ENCODE data around the gene GPR142. TPM values are rescaled to one million over a fixed set of nuclear protein-coding genes. Genes with fewer than 3 reads are reported as not detected.
"Not testable (repeated sequence)": the region's sequence is repeated elsewhere in the genome, so short reads cannot be mapped to it uniquely, and the experiment has no call there.

Gene GPR142
- total and polyA plus RNA-seq, 4 donors, result 0.05 to 0.08 TPM; not detected in 2

DNA sequence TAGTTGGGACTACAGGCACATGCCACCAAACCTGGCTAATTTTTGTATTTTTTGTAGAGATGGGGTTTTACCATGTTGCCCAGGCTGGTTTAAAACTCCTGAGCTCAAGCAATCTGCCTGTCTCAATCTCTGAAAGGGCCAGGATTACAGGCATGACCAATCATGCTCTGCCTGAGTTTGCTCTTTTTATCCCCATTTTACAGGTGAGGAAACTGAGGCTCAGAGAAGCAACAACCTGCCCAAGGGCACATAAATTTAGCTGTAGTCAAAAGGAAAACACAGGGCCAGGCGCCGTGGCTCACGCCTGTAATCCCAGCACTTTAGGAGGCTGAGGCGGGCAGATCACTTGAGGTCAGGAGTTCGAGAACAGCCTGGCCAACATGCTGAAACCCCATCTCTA, 38.0 kb downstream of the GPR142 start:
- H3K27ac ChIP-seq (ENCODE audit: low read depth in 1 of 2, low read length in 2 of 2); H3K27me3 ChIP-seq (ENCODE audit: control insufficient read depth in 4 of 4, insufficient read depth in 4 of 4, low read length in 3 of 4); DNase-seq (ENCODE audit: low spot score); H3K9me3 ChIP-seq (ENCODE audit: control insufficient read depth in 4 of 4, low read length in 3 of 4); H3K4me3 ChIP-seq (ENCODE audit: low read depth in 1 of 3, low read length in 3 of 3); H3K9ac ChIP-seq (ENCODE audit: low read depth in 1 of 2, low read length in 2 of 2); H3K4me1 ChIP-seq (ENCODE audit: control insufficient read depth in 4 of 4, insufficient read depth in 4 of 4, low read length in 3 of 4); H3K36me3 ChIP-seq (ENCODE audit: control insufficient read depth in 4 of 4, insufficient read depth in 3 of 4, low read depth in 1 of 4, low read length in 3 of 4): not testable (repeated sequence)
- WGBS, result 99% methylated on average over 5 of the region's 5 CpGs

DNA sequence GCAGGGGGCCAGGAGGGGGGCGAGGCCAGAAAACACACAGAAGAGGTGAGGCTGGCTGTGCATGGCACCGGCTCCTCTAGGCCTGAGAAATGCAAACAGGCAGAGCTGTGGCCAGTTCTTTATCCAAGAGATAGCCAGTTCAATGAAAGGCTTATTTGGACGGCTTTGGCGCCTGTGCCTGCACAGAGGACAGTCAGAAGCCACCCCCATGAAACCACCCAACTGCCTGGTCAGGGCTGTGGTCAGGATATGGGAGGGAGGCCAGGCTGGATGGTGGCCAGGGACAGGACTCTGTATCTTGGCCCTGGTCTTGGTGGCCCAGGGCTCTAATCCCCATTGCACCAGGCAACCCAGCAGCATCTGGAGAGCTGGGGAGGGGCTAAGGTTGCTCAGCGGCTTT, 40.1 kb downstream of the GPR142 start:
- WGBS, result 58% methylated on average over 5 of the region's 5 CpGs

DNA sequence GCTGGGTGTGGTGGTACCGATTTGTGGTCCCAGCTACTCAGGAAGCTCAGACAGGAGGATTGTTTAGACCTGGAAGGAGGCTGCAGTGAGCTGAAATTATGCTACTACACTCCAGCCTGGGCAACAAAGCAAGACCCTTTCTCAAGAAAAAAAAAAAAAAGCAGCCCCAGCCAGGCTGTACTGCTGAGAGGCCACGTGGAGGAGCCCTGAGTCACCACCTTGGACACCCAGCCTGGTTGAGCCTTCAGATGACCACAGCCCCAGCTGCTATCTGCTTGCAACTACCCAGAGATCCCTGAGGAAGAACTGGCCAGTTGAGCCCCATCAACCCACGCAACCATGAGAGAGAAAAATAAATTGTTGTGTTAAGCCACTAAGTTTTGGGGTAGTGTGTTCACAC, 41.0 kb downstream of the GPR142 start:
- H3K4me1 ChIP-seq (ENCODE audit: control insufficient read depth in 4 of 4, insufficient read depth in 4 of 4, low read length in 3 of 4), result peaks cover 0 to 2% (median 0%) of the 10 kb centered on the region in 4 donors
- no peak overlapping the region for H3K9ac ChIP-seq (ENCODE audit: low read depth in 1 of 2, low read length in 2 of 2)
- H3K27me3 ChIP-seq (ENCODE audit: control insufficient read depth in 4 of 4, insufficient read depth in 4 of 4, low read length in 3 of 4), result no peaks in the 10 kb centered on the region
- TF ChIP-seq, protein P1, sequence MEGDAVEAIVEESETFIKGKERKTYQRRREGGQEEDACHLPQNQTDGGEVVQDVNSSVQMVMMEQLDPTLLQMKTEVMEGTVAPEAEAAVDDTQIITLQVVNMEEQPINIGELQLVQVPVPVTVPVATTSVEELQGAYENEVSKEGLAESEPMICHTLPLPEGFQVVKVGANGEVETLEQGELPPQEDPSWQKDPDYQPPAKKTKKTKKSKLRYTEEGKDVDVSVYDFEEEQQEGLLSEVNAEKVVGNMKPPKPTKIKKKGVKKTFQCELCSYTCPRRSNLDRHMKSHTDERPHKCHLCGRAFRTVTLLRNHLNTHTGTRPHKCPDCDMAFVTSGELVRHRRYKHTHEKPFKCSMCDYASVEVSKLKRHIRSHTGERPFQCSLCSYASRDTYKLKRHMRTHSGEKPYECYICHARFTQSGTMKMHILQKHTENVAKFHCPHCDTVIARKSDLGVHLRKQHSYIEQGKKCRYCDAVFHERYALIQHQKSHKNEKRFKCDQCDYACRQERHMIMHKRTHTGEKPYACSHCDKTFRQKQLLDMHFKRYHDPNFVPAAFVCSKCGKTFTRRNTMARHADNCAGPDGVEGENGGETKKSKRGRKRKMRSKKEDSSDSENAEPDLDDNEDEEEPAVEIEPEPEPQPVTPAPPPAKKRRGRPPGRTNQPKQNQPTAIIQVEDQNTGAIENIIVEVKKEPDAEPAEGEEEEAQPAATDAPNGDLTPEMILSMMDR (IDR thresholded peaks at IDR 0.05; ENCODE audit: low read depth, low read length, missing input control), result peak; percentile 17
- TF ChIP-seq RAD21 (IDR thresholded peaks at IDR 0.05), result peak; percentile 50 to 71
- TF ChIP-seq, protein P2, sequence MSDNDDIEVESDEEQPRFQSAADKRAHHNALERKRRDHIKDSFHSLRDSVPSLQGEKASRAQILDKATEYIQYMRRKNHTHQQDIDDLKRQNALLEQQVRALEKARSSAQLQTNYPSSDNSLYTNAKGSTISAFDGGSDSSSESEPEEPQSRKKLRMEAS (IDR thresholded peaks at IDR 0.05), result no peak
- no peak overlapping the region for H3K4me3 ChIP-seq (ENCODE audit: low read depth in 1 of 3, low read length in 3 of 3)
- H3K9me3 ChIP-seq (ENCODE audit: control insufficient read depth in 4 of 4, low read length in 3 of 4), result no peaks in the 10 kb centered on the region
- WGBS, result 75% methylated on average over 3 of the region's 3 CpGs
- DNase-seq (ENCODE audit: low spot score), result no peak
- H3K36me3 ChIP-seq (ENCODE audit: control insufficient read depth in 4 of 4, insufficient read depth in 3 of 4, low read depth in 1 of 4, low read length in 3 of 4), result no peaks in the 10 kb centered on the region
- no peak overlapping the region for H3K27ac ChIP-seq (ENCODE audit: low read depth in 1 of 2, low read length in 2 of 2)

More for the DNA sequence above, 40.1 kb downstream of the GPR142 start:
- H3K4me1 ChIP-seq (ENCODE audit: control insufficient read depth in 4 of 4, insufficient read depth in 4 of 4, low read length in 3 of 4), result peaks cover 0 to 2% (median 0%) of the 10 kb centered on the region in 4 donors
- no peak for DNase-seq (ENCODE audit: low spot score)
- H3K27ac ChIP-seq (ENCODE audit: low read depth in 1 of 2, low read length in 2 of 2), result no peak overlapping the region
- H3K36me3 ChIP-seq (ENCODE audit: control insufficient read depth in 4 of 4, insufficient read depth in 3 of 4, low read depth in 1 of 4, low read length in 3 of 4), result no peaks in the 10 kb centered on the region
- H3K4me3 ChIP-seq (ENCODE audit: low read depth in 1 of 3, low read length in 3 of 3), result no peak overlapping the region
- H3K27me3 ChIP-seq (ENCODE audit: control insufficient read depth in 4 of 4, insufficient read depth in 4 of 4, low read length in 3 of 4), result no peaks in the 10 kb centered on the region
- H3K9me3 ChIP-seq (ENCODE audit: control insufficient read depth in 4 of 4, low read length in 3 of 4), result no peaks in the 10 kb centered on the region
- TF ChIP-seq, protein P1 (IDR thresholded peaks at IDR 0.05; ENCODE audit: low read depth, low read length, missing input control), result no peak
- TF ChIP-seq, protein P3, sequence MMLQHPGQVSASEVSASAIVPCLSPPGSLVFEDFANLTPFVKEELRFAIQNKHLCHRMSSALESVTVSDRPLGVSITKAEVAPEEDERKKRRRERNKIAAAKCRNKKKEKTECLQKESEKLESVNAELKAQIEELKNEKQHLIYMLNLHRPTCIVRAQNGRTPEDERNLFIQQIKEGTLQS (IDR thresholded peaks at IDR 0.05), result no peak
- no peak for TF ChIP-seq FOXA2 (IDR thresholded peaks at IDR 0.05)
- no peak for TF ChIP-seq RXRA (IDR thresholded peaks at IDR 0.05)
- no peak for TF ChIP-seq SP1 (IDR thresholded peaks at IDR 0.05)
- TF ChIP-seq, protein P4, sequence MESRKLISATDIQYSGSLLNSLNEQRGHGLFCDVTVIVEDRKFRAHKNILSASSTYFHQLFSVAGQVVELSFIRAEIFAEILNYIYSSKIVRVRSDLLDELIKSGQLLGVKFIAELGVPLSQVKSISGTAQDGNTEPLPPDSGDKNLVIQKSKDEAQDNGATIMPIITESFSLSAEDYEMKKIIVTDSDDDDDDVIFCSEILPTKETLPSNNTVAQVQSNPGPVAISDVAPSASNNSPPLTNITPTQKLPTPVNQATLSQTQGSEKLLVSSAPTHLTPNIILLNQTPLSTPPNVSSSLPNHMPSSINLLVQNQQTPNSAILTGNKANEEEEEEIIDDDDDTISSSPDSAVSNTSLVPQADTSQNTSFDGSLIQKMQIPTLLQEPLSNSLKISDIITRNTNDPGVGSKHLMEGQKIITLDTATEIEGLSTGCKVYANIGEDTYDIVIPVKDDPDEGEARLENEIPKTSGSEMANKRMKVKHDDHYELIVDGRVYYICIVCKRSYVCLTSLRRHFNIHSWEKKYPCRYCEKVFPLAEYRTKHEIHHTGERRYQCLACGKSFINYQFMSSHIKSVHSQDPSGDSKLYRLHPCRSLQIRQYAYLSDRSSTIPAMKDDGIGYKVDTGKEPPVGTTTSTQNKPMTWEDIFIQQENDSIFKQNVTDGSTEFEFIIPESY (IDR thresholded peaks at IDR 0.05), result no peak
- TF ChIP-seq GABPA (IDR thresholded peaks at IDR 0.05 in 1 of 2, conservative IDR thresholded peaks at IDR 0.05 in 1 of 2), result no peak
- TF ChIP-seq YY1 (IDR thresholded peaks at IDR 0.05), result no peak
- no peak for TF ChIP-seq FOXA1 (IDR thresholded peaks at IDR 0.05)
- no peak for TF ChIP-seq EGR1 (IDR thresholded peaks at IDR 0.05; ENCODE audit: low read depth in 2 of 2)
- no peak for TF ChIP-seq NR2F2 (IDR thresholded peaks at IDR 0.05)
- no peak overlapping the region for H3K9ac ChIP-seq (ENCODE audit: low read depth in 1 of 2, low read length in 2 of 2)

All from liver (tissue), 9 donors.